GM12801 (cell line): ENCODE results near the gene FAM168A.

Experiments used
- TF ChIP-seq, protein P1 (sequence below): IDR thresholded peaks from one replicate; pipeline ENCODE4 v1.5.1; 2011; ENCODE audit warnings: control low read depth; ENCODE audit not compliant: insufficient read length; ENCODE audit errors: extremely low read depth

Gene FAM168A

DNA sequence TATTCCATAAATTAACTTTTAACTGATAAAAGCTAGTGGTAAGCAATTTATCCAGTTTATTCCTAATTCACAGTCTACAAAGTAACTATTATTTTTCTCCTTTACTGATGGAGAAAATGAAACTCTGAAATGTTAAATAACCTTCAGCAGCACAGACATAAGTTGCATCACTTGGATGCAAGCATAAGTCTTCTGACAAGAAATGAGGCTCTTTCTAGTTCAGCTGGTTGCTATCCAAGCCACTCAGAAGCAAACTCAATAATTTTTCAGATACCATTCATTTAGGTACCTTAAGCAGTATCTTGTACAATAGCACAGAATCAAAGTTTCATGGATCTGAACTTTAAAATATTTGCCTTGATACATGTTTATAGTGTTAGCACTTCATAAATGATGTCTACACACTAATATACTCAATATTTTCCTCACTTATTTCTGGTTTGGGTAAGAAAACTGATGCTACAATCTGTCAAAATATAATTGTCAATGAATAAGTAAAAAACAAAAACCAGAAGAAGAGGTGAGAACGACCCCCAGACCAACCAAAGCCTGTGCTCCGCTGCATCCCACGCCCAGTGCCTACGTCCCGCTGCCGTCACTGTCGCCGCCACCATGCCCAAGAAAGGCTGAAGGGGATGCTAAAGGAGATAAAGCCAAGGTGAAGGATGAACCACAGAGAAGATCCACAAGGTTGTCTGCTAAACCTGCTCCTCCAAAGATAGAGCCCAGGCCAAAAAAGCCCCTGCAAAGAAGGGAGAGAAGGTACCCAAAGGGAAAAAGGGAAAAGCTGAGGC, 18.1 kb downstream of the FAM168A start:
- TF ChIP-seq, protein P1, sequence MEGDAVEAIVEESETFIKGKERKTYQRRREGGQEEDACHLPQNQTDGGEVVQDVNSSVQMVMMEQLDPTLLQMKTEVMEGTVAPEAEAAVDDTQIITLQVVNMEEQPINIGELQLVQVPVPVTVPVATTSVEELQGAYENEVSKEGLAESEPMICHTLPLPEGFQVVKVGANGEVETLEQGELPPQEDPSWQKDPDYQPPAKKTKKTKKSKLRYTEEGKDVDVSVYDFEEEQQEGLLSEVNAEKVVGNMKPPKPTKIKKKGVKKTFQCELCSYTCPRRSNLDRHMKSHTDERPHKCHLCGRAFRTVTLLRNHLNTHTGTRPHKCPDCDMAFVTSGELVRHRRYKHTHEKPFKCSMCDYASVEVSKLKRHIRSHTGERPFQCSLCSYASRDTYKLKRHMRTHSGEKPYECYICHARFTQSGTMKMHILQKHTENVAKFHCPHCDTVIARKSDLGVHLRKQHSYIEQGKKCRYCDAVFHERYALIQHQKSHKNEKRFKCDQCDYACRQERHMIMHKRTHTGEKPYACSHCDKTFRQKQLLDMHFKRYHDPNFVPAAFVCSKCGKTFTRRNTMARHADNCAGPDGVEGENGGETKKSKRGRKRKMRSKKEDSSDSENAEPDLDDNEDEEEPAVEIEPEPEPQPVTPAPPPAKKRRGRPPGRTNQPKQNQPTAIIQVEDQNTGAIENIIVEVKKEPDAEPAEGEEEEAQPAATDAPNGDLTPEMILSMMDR, result no peak

DNA sequence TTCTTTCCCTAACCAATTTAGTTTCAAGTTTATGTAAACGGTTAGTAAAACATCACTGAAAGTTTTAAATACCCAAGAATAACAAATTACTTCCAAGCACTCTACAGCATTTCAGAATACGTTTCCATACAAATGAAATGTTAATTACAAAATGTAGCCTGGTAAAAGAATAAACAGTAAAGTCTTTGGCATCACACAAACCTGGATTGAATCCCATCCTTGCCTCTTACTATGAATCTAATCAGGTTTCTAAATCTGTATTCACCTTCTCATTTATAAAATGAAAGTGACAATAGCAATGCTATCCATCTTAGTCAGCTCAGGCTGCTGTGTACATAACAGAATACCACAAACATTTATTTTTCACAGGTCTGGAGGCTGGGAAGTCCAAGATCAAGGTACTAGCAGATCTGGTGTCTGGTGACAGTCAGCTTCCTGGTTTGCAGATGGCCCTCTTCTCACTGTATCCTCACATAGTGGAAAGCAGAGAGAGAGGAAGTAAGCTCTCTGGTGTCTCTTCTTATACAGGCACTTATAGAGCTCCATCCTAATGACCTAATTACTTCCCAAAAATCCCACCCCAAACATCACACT, 19.2 kb downstream of the FAM168A start:
- TF ChIP-seq, protein P1, result no peak

DNA sequence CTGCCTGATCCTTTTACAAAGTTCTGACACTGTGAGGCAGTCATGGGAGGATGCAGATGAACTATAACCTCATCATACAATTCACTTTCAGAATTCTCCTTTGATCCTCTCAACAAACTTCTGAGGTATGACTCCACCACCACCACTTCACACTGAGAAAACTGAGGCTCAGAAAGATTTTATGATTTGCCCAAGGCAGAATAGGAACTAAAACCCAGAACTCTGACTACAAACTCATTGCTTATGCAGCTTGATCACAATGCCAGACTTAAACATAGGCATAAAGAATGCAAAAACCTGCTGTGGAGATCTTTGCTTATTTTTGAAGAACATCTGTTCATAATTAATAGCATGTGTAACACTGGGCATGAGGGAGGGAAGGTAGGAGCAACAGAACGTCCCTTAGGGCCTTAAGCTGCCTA, 20.4 kb downstream of the FAM168A start:
- TF ChIP-seq, protein P1, result no peak

DNA sequence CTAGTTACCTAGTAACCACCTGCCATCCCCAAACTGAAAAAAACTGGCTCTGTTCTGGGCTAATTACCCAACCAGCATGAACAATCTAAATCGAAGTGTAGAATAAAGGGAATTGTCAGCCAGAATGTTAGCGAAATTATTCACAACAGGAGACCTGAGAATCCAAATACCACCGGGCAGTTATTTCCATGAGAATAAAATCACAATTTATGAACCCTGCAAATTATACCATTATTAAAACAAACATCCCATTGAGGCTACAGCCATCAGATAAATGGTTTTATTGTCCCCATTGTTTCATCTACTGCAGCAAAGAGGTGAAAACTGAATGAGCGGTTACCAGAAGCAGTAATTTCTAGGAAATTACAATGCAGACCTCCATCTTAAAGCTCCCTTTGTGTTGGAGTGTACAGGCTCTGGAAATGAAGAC, 21.7 kb downstream of the FAM168A start:
- TF ChIP-seq, protein P1, result no peak

DNA sequence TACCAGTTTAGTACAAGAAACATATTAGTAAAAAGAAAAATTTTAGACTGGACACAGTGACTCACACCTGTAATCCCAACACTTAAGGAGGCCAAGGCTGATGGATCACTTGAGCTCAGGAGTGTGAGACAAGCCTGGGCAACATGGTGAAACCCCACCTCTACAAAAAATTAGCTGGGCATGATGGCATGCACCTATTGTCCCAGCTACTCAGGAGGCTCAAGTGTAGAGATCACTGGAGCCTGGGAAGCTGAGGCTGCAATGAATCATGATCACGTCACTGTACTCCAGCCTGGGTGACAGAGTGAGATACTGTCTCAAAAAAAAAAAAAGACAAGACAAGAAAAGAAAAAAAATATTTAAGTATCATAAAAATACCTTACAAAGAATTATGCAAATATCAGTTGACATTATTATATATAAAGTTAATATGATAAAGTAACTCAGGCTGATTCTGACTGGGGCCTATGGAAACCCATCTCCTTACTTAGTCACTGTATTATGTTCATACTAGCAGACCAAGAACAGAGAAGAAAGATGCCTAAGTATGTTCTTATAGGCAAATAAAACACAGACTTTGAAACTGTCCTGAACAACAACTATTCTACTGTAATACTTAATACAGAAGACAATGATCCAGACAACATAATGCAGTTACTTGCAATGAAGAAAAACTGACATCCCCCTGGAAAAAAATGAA, 27.3 kb downstream of the FAM168A start:
- TF ChIP-seq, protein P1, result no peak

DNA sequence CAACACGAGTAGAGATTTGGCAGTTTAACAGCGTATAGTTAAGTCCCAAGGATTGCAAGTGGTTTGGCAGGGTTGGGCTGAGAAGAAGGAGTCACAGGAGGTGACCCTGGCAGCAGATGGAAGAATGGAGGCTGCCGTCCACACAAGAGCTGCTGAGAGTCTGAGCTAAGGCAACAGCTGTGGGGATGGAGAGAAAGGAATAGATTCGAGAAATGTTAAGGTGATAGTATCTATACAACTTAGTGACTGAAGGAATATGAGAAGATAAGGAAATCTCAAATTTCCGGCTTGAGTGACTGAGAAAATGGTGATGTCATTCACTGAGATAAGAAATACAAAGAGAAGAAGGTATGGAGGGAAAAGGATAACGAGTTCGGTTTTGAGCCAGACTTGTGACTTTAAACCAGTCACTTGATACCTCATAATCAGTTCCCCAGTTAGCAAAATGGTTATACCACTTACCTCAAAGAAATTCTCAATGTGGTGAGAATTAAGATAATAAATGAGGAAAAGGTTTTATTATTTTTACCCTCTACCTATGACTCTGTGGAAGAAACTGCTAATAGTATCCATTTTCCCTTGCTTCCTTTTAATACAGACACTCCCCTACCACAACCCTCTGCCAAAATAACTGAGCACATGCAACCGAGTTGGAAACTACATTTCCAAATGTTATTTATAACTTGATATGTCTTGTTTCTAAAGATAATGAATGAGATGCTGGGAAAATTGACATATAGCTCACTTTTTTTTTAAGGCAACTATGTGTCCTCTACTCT, 30.7 kb downstream of the FAM168A start:
- TF ChIP-seq, protein P1, result no peak

DNA sequence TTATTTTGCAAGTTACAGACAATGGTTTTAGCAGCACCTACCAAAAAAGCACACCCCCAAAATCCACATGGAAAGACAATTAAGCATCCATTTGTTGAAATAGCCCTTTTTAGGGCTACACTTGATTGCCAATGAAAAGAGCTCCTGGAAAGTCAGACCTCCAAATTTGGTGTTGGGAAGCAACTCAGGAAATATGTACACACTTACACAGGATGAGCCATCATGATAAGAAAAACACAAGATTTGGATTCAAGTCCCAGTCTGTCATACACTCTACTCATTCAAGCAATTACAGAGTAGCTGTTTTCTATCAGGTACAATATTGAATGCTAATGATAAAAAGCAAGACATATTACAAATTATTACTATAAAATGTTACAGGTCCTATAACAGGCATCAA, 31.5 kb downstream of the FAM168A start:
- TF ChIP-seq, protein P1, result no peak
